RWPE1 (cell line): ENCODE measurements around the gene EPB42.
"Not testable (repeated sequence)": the region's sequence is repeated elsewhere in the genome, so short reads cannot be mapped to it uniquely, and the experiment has no call there.

ENCODE experiments used
- CTCF ChIA-PET: fragments of 350-600 bp; sonication (Branson Sonifier 250); formaldehyde crosslinking; extraction: SDS; loops from one replicate; lab custom pipeline; 2021; lab: Yijun Ruan, JAX
- POLR2A ChIA-PET: fragments of 400-600 bp; formaldehyde crosslinking; extraction: SDS; loops from one replicate; lab custom pipeline; 2020; ENCODE audit warnings: antibody characterized with exemption; ENCODE audit not compliant: low non-redundant PET; lab: Yijun Ruan, JAX
- DNase-seq: peaks from one replicate; pipeline ENCODE4 v3.0.0; 2012; ENCODE audit warnings: low spot score
- H3K27ac ChIP-seq: fragments of 450-650 bp; 2 replicates; pipeline ENCODE4 v1.5.1; 2017
- TF ChIP-seq, protein P1 (sequence below): fragments of 450-650 bp; conservative IDR thresholded peaks from 2 replicates; pipeline ENCODE4 v1.5.1; 2017; ENCODE audit warnings: low read depth, mild to moderate bottlenecking

Gene EPB42

DNA sequence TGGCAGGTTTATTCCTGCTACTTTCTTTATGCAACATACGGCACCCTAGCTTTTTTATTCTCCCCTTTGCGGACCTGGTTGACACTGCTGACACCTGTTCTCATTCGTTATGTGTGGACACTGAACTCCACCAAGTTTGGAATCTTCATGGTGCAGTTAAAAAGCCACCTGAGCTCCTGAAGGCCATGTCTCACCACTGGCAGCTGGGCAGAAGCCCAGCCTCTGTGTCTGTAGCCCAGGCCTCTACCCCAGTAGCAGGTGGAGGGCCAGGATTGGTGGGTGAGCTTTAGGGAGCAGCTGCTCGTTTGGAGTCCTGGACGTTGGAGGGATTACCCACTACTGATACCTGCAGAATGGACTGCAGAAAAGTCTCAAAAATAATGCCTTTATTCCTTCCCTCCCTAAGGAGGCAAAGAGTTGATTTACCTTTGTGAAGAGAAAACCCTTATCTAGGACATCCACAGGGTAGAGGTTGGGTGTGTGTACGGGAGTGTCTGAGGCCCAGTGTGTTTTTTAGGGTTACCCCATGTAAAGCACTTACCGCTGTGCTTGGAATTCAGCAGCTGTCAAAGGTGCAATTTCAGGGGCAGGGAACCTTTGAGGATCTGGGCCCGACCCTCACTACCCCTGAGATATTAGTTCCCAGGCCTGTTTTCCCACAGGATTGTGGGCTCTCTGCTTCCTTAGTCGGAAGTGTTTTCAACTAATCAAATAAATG is 36.3 kb downstream of the EPB42 start:
- ChIA-PET CTCF (interaction anchor here (1.4 kb wide), 1 partner anchor 101 kb away, joined by 7 read pairs; no protein-coding TSS in a partner anchor), POLR2A (no interaction called here)
- DNase-seq = no peak
- TF ChIP-seq, protein P1, sequence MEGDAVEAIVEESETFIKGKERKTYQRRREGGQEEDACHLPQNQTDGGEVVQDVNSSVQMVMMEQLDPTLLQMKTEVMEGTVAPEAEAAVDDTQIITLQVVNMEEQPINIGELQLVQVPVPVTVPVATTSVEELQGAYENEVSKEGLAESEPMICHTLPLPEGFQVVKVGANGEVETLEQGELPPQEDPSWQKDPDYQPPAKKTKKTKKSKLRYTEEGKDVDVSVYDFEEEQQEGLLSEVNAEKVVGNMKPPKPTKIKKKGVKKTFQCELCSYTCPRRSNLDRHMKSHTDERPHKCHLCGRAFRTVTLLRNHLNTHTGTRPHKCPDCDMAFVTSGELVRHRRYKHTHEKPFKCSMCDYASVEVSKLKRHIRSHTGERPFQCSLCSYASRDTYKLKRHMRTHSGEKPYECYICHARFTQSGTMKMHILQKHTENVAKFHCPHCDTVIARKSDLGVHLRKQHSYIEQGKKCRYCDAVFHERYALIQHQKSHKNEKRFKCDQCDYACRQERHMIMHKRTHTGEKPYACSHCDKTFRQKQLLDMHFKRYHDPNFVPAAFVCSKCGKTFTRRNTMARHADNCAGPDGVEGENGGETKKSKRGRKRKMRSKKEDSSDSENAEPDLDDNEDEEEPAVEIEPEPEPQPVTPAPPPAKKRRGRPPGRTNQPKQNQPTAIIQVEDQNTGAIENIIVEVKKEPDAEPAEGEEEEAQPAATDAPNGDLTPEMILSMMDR = no peak
- H3K27ac ChIP-seq = peak overlapping the region; percentile 74

DNA sequence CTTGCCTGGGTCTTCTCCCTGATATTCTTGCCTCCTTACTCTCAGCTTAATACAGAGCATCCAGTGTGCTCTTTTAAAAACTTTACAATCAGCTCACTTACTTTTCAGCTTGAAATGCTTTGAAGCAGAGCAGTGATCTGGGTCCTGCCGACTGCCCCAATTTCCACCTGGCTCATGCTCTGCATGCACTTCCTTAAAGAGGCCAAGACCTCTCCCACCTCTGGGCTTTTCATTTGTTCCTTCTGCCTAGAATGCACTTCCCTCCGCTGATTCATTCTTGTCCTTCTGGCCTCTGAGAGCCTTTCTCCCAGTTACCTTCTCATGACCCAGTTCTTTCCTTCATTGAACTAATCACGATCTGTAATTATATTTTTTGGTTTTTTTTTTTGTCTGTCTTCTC is 37.5 kb downstream of the EPB42 start:
- DNase-seq = no peak
- ChIA-PET POLR2A (no interaction called here), CTCF (no interaction called here)
- H3K27ac ChIP-seq = no peak overlapping the region
- TF ChIP-seq, protein P1 = no peak

DNA sequence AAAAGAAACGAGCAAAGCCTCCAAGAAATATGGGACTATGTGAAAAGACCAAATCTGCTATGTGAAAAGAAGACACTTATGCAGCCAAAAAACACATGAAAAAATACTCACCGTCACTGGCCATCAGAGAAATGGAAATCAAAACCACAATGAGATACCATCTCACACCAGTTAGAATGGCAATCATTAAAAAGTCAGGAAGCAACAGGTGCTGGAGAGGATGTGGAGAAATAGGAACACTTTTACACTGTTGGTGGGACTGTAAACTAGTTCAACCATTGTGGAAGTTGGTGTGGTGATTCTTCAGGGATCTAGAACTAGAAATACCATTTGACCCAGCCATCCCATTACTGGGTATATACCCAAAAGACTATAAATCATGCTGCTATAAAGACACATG is 43.7 kb downstream of the EPB42 start:
- DNase-seq, CTCF ChIA-PET: not testable (repeated sequence)

DNA sequence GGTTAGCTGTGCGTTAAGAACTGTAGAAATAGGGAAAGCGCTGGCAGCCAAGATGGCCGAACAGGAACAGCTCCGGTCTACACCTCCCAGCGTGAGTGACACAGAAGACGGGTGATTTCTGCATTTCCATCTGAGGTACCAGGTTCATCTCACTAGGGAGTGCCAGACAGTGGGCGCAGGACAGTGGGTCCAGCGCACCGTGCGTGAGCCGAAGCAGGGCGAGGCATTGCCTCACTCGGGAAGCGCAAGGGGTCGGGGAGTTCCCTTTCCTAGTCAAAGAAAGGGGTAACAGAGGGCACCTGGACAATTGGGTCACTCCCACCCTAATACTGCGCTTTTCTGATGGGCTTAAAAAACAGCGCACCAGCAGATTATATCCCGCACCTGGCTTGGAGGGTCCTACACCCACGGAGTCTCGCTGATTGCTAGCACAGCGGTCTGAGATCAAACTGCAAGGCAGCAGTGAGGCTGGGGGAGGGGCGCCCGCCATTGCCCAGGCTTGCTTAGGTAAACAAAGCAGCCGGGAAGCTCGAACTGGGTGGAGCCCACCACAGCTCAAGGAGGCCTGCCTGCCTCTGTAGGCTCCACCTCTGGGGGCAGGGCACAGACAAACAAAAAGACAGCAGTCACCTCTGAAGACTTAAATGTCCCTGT is 45.0 kb downstream of the EPB42 start:
- H3K27ac ChIP-seq, POLR2A ChIA-PET, DNase-seq: not testable (repeated sequence)
- CTCF ChIA-PET = interaction anchor here (0.6 kb wide), 1 partner anchor 26 kb away, joined by 3 read pairs; no protein-coding TSS in a partner anchor

More for the DNA sequence above, 43.7 kb downstream of the EPB42 start:
- POLR2A ChIA-PET, H3K27ac ChIP-seq: not testable (repeated sequence)

DNA sequence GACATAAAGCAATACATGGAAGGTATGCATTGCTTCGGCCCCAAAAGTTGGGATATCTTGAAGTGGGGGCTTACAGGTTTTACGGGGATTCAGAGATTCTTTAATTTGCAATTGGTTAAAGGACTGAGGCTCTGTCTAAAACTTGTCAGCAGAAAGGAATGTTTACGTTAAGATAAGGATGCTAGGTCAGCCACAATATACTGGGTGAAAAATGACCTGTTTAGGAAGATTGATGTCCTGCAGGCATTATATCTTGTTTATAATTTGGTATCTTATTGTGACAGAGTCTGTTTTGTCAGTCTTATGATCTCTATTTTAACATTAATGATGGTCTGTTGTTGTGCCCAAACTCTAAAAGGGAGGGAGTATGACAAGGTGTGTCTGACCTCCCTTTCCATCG is 50.9 kb downstream of the EPB42 start:
- ChIA-PET CTCF (interaction anchor here (0.6 kb wide), 1 partner anchor 662 kb away, joined by 7 read pairs; no protein-coding TSS in a partner anchor), POLR2A (no interaction called here)
- no peak overlapping the region for H3K27ac ChIP-seq
- DNase-seq = no peak
- TF ChIP-seq, protein P1 = no peak

DNA sequence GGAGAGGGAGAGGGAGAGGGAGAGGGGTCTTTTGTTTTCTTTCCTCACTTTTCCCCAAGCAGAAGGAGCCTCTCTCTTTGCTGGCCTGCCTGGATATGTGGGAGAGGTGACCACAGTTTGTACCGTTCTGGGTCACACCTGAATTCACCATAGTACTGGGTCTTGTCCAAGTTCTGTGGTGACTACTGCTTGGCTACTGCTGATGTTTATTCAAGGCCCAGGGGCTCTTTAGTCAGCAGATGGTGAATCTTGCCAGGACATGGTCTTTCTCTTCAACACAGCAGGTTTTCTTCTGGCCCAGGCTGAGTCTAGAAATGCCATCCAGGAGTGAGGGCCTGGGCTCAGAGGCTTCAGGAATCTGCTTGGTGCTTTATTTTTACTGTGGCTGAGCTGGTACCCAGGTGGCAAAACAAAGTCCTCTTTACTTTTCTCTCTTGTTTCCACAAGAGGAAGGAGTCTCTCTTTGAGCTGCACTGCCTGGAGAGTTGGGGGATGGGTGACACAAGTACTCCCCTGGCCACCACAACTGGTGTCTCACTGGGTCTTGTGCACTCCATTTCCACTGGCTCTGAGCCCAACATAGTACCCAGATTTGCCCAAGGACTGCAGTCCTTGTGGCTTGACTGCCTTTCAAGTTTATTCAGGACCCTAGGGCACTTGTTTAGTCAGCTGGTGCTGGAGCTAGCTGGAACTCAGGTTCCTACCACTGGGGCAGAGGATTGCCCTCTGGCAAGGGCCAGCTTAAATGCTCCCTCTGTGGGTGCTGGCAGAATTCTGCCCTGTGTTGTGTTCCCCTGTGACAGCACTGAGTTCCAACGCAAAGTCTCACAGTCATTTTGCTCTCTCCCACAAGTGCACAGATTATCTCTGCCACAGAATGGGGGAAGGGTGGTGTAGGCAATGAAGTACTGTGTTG is 52.4 kb downstream of the EPB42 start:
- DNase-seq = peak; percentile 49
- H3K27ac ChIP-seq = peak overlapping the region; percentile 75
- ChIA-PET POLR2A (interaction anchor here (0.6 kb wide), 1 partner anchor 90 kb away, joined by 3 read pairs; no protein-coding TSS in a partner anchor), CTCF (interaction anchor here (0.6 kb wide), 1 partner anchor 108 kb away, joined by 3 read pairs; no protein-coding TSS in a partner anchor)
- TF ChIP-seq, protein P1 = no peak

DNA sequence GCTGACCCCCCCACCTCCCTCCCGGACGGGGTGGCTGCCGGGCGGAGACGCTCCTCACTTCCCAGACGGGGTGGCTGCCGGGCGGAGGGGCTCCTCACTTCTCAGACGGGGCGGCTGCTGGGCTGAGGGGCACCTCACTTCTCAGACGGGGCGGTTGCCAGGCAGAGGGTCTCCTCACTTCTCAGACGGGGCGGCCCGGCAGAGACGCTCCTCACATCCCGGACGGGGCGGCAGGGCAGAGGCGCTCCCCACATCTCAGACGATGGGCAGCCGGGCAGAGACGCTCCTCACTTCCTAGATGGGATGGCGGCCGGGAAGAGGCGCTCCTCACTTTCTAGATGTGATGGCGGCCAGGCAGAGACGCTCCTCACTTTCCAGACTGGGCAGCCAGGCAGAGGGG is 53.6 kb downstream of the EPB42 start:
- H3K27ac ChIP-seq, DNase-seq, POLR2A ChIA-PET, CTCF ChIA-PET: not testable (repeated sequence)
